Measurements from ENCODE around the gene ADAM22.

ADAM22 gene

GRCh38 chr7:88205179-88205578, 271.1 kb downstream of the ADAM22 start:
- DNase-seq (ENCODE audit: low read depth): no peak
- TF ChIP-seq CTCF (conservative IDR thresholded peaks at IDR 0.05; ENCODE audit: low read length): no peak

GRCh38 chr7:88206254-88206653, 272.2 kb downstream of the ADAM22 start:
- no peak for TF ChIP-seq CTCF (conservative IDR thresholded peaks at IDR 0.05; ENCODE audit: low read length)
- DNase-seq (ENCODE audit: low read depth): no peak
- H3K4me3 ChIP-seq (ENCODE audit: low read length): no peak overlapping the region

More at GRCh38 chr7:88205179-88205578, 271.1 kb downstream of the ADAM22 start:
- no peak overlapping the region for H3K4me3 ChIP-seq (ENCODE audit: low read length)

- TF ChIP-seq CTCF (conservative IDR thresholded peaks at IDR 0.05; ENCODE audit: low read length): no peak
- H3K4me3 ChIP-seq (ENCODE audit: low read length): no peak overlapping the region
- DNase-seq (ENCODE audit: low read depth): no peak
Observed at GRCh38 chr7:88208521-88208920, 274.5 kb downstream of the ADAM22 start.

- no peak overlapping the region for H3K4me3 ChIP-seq (ENCODE audit: low read length)
- no peak for DNase-seq (ENCODE audit: low read depth)
- no peak for TF ChIP-seq CTCF (conservative IDR thresholded peaks at IDR 0.05; ENCODE audit: low read length)
Observed at GRCh38 chr7:88212918-88213317, 278.9 kb downstream of the ADAM22 start.

GRCh38 chr7:88214456-88214855, 280.4 kb downstream of the ADAM22 start:
- no peak for TF ChIP-seq CTCF (conservative IDR thresholded peaks at IDR 0.05; ENCODE audit: low read length)
- DNase-seq (ENCODE audit: low read depth): no peak
- no peak overlapping the region for H3K4me3 ChIP-seq (ENCODE audit: low read length)

GRCh38 chr7:88215295-88215694, 281.2 kb downstream of the ADAM22 start:
- DNase-seq (ENCODE audit: low read depth): no peak
- no peak for TF ChIP-seq CTCF (conservative IDR thresholded peaks at IDR 0.05; ENCODE audit: low read length)
- no peak overlapping the region for H3K4me3 ChIP-seq (ENCODE audit: low read length)

- DNase-seq (ENCODE audit: low read depth): no peak
- H3K4me3 ChIP-seq (ENCODE audit: low read length): no peak overlapping the region
- TF ChIP-seq CTCF (conservative IDR thresholded peaks at IDR 0.05; ENCODE audit: low read length): no peak
Observed at GRCh38 chr7:88216276-88216675, 282.2 kb downstream of the ADAM22 start.

Data from AG10803 (cell line).